Measurements from ENCODE around the gene RWDD3. TPM values are rescaled to one million over a fixed set of nuclear protein-coding genes. Genes with fewer than 3 reads are reported as not detected.

The RWDD3 gene
- total RNA-seq = 12.0 and 14.5 TPM in 2 replicates

DNA sequence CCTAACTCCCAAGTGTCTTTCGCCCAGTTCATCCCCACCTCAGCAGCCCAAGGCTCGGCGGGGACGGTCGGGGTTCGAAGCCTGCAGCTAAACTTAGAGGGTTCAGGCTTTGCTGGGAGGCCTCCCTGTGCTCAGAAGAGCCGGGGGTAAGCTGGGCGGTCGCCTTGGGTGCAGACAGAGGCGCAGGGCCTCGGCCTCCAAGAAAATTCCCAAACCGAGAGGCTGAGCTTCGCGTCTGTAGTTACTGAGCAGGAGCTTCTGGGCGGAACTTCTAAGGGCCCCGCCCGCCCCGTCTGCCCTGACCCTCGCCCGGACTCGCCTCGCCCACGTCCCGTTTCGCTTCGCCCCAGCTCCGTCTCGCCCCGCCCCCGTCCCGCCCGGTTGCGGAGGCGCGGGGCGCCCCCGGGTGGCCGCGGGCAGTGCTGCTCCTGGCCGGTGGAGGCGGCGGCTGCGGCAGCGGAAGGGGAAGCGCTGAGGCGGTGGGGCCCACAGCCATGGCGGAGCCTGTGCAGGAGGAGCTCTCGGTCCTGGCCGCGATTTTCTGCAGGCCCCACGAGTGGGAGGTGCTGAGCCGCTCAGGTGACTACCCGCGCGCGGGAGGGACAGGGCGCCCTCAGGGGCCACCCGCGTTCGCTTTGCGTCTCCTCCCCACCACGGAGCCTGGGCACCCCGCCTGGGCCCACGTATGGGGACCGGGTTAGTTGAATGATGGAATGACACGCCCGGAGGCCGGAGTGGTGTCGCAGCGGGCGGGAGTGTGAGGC, at the start of gene RWDD3:
Gene RWDD3 (plus strand): TSS at position 474 of the 764 bp plus-strand sequence. CDS start 21 bp downstream, at position 495.

Other genes starting within 250 kb of the RWDD3 start
- gene ALG14, start 161.3 kb upstream of the RWDD3 start, total RNA-seq = 2.9 TPM in 2 replicates
- 0.75 and 0.77 TPM in 2 replicates for gene TLCD4, start 116.9 kb upstream of the RWDD3 start, total RNA-seq

All from uterine smooth muscle cell (primary cell).